SH-SY5Y (cell line): Measurements from ENCODE around the gene ADAT3.

ENCODE experiments used
- GATA2 ChIP-seq: IDR thresholded peaks from 2 replicates; pipeline ENCODE4 v1.6.1; 2011; ENCODE audit warnings: mild to moderate bottlenecking, low read depth, low read length
- GATA3 ChIP-seq: IDR thresholded peaks from 2 replicates; pipeline ENCODE4 v1.6.1; 2011; ENCODE audit warnings: low read depth, mild to moderate bottlenecking, low read length, moderate library complexity

ADAT3 gene

GRCh38 chr19:1950640-1951039 lies 45.4 kb downstream of the ADAT3 start:
- TF ChIP-seq GATA3: no peak
- no peak for TF ChIP-seq GATA2

GRCh38 chr19:1952635-1953034 lies 47.4 kb downstream of the ADAT3 start:
- TF ChIP-seq GATA2: no peak
- no peak for TF ChIP-seq GATA3

DNA sequence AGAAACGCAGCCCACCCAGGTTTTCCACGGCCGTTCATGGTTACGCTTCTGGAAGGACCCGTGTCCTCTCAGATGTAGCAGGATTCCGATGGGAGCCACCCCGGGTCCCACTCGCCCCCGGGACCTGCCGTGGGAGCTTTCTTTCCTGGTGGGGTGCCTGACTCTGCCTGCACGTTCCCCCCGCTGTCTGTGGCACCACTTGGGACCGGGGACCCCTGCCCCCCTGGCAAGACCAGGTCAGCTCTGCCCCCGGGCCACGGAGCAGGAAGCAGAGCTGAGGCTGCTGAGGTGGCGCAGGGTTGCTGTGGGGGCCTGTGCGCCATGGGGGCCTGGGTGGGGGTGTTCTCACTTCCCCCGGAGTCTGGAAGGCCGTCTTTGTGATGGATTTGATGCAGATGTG lies 47.8 kb downstream of the ADAT3 start:
- TF ChIP-seq GATA3 (no peak), GATA2 (no peak)

GRCh38 chr19:1953441-1954094 lies 48.4 kb downstream of the ADAT3 start:
- TF ChIP-seq GATA2 (no peak), GATA3 (no peak)

DNA sequence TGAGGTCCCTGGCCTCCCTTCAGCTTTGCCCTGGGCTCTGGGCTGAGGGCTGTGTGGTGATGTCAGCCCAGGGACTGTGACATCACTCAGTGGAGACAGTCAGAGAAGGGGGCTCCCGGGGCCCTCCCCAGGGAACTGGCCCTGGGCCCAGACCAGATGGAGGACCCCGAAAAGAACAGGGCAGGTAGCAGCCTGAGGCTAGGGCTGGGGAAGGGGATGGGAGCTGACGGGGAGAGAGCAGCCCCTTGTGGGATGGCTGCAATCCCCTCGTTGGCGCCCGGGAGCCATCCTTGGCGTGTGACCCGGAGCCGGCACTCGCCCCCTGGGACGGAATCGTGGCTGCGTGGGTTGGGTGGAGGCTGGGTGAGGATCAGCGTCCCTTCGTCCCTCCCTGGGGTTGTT lies 49.3 kb downstream of the ADAT3 start:
- TF ChIP-seq GATA2 (no peak), GATA3 (no peak)

DNA sequence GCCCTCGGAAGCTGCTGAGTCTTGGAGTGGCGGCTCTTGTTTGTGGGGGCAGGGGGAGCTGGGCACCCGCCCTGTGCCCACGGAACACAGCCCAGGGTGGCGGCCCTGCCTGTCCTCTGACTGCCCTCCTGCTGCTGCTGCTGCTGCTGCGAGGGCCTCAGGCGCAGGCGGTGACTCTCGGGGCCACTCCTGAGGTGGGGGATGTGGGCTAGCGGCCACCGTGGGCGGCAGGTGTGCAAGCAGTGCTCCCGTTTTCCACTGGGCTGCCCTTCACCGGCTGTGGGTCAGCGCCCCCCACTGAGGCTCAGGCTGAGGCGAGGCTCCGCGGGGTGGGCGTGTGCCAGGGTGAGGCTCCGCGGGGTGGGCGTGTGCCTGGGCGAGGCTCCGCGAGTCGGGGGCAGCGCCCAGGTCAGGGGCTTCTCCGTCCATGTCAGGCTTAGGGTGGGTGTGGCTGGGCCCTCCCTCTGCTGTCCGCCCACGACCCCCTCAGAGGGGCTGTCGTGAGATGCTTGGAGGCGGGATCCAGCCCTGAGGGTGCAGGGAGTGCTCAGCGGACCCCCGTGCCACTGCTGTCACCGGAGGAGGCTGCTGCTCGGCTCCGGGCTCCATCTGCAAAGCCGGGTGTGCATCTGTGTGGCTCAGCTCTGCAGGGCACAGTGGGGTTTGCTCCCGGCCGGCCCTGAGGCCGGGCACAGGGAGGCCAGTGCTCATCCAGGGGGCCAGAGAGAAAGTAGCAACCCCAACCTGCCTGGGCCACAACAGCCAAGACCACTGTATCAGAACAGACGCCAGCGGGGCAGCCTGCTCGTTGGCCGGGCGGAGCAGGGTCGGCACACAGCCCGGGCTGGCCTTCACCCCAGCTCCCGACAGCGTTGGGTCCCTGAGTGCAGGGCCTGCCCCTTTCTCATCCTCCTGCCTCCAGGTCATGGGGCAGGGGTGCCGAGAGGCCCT lies 50.2 kb downstream of the ADAT3 start:
- TF ChIP-seq GATA2 (no peak), GATA3 (no peak)

GRCh38 chr19:1956122-1956494 lies 50.9 kb downstream of the ADAT3 start:
- TF ChIP-seq GATA2 (no peak), GATA3 (no peak)

DNA sequence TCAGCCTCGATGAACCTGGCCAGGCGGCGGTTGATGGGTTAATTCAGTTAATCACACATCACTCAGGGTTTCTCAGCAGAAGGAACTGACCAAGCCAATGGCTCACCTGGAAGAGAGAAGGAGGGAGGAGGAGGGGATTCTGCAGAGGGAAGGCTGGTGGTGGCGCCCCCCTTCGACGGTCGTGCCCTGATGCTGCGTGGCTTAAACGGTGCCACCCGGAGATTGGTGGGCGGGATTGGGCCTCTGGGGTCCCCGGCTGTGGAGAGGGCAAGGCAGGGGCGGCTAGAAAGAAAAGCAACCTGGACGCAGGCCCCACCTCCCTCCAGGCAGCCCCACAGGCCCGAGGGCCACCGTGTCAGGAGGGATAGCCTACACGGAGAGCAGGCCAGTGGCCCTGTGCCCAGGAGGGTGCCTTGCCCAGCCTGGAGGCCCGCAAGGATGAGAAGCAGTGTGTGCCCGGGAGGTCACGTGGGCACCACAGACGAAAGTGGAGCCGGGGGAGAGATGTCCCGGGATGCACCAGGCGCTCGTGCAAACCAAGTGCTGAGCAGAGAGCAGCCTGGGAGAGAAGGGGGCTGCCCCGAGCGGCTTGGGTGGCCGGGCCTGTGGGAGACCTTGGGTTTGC lies 51.8 kb downstream of the ADAT3 start:
- TF ChIP-seq GATA2 (no peak), GATA3 (no peak)

GRCh38 chr19:1957562-1958248 lies 52.5 kb downstream of the ADAT3 start:
- TF ChIP-seq GATA2 (no peak), GATA3 (no peak)

GRCh38 chr19:1959928-1960589 lies 54.9 kb downstream of the ADAT3 start:
- no peak for TF ChIP-seq GATA2
- no peak for TF ChIP-seq GATA3

- no peak for TF ChIP-seq GATA3
- TF ChIP-seq GATA2: no peak
Measured at GRCh38 chr19:1961000-1961883, 56.0 kb downstream of the ADAT3 start.

DNA sequence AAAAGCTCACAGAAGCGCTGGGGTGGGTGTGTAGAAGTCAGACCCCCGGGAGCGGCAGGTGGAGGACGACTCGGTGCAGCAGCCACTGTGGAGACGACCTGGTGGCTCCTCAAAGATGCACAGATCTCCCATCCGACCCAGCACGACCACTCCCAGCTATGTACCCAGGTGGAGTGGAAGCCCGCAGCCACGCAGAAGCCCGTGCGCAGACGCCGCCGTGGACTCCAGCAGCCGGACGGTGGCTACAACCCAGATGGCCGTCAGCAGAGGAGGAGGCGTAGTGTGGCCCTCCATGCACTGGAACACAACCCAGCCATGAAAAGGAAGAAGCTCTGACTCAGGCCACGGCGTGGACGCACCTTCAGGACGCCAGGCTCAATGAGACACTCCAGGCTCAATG lies 57.5 kb downstream of the ADAT3 start:
- TF ChIP-seq GATA3 (no peak), GATA2 (no peak)
